Psoas muscle (tissue), 8 donors: ENCODE measurements around the gene SLC35A4. TPM values are rescaled to one million over a fixed set of nuclear protein-coding genes. Genes with fewer than 3 reads are reported as not detected.
A peak's percentile ranks its signal among the peaks of the same experiment; 100 is the strongest.

Experiments
- ATAC-seq, 4 donors: fragments of 200-7000 bp; cut with Tn5 transposase; one replicate each; pipeline ENCODE4 v1.9.1; 2020; ENCODE audit warnings: moderate library complexity in 3 of 4, mild to moderate bottlenecking in 2 of 4
- DNase-seq, 2 donors: peaks; one replicate each; pipeline ENCODE4 v3.0.0-alpha.2; 2020
- H3K27ac ChIP-seq: fragments of 200-600 bp; one replicate; pipeline ENCODE4 v1.8.0; 2022
- H3K27me3 ChIP-seq, 3 donors: fragments of 200-600 bp in 1 of 3; one replicate each; pipeline versions ENCODE4 v1.6.1 to v1.8.0; 2013 to 2022; ENCODE audit warnings: low read length in 2 of 3, mild to moderate bottlenecking in 2 of 3, moderate library complexity in 1 of 3; ENCODE audit not compliant: insufficient read depth in 3 of 3
- H3K36me3 ChIP-seq, 2 donors: fragments of 200-600 bp in 1 of 2; one replicate each; pipeline versions ENCODE4 v1.6.1 to v1.8.0; 2013 to 2022; ENCODE audit warnings: low read depth in 1 of 2, mild to moderate bottlenecking in 1 of 2, moderate library complexity in 1 of 2; ENCODE audit not compliant: insufficient read depth in 1 of 2
- H3K4me1 ChIP-seq: fragments of 200-600 bp; one replicate; pipeline ENCODE4 v1.8.0; 2022
- H3K4me3 ChIP-seq: fragments of 200-600 bp; one replicate; pipeline ENCODE4 v1.8.0; 2022; ENCODE audit warnings: mild to moderate bottlenecking
- H3K9me3 ChIP-seq: fragments of 200-600 bp; one replicate; pipeline ENCODE4 v1.8.0; 2022
- CTCF ChIP-seq: fragments of 200-600 bp; IDR thresholded peaks from one replicate; pipeline ENCODE4 v1.8.0; 2022; ENCODE audit warnings: antibody characterized with exemption
- WGBS, 3 donors: extraction: QIAGEN DNeasy Blood & Tissue Kit; methylation state at CpG; one replicate each; pipeline versions ENCODE4 v1.1.6 to v1.1.7; 2013; 5-methylcytosine and 5-hydroxymethylcytosine counted together
- intact Hi-C, 2 donors: fragments of 100-400 bp; cut with DNase I; formaldehyde crosslinking; loops; one replicate each; pipeline versions ENCODE4 v1.11.0 to v1.14.2; 2022
- polyA plus RNA-seq, 3 donors: library from polyadenylated mRNA; stranded (reverse); fragments of 200-250 nt; gene quantifications; one replicate each; pipeline ENCODE4 v1.2.3, GENCODE V29; 2013
- total RNA-seq, 4 donors: library from RNA; stranded (reverse); fragmentation: NEBNext Ultra II Directional in 2 of 4; extraction: Animal tissue kit (Norgen Biotek cat#: 25700) in 2 of 4; gene quantifications; one replicate each; pipeline versions ENCODE4 v1.2.1 to v1.2.4, GENCODE V29; 2021 to 2023
- donor health status: healthy with polysubstance abuse.
- donor health status: DM: no; HTN: no; CAD: no; lungs with moderate emphysema.
- donor health status: Bipolar disorder and iron deficiency.
- donor health status: healthy.
- donor health status: DM: yes; HTN: yes; CAD: no.
- donor health status: DM: no; HTN: no; CAD: no.
- donor health status: DM: no; HTN: no; CAD: no.
- donor health status: DM: yes; HTN: yes; CAD: no.

The SLC35A4 gene
- total and polyA plus RNA-seq, 7 donors = 49.9 to 149 (median 108) TPM

- Histone ChIP-seq H3K36me3 (peaks cover 4 to 41% of the 10 kb centered on the region in 2 donors), H3K27me3 (no peaks in the 10 kb centered on the region), H3K9me3 (no peaks in the 10 kb centered on the region), H3K4me3 (no peak overlapping the region), H3K4me1 (peaks cover 55% of the 10 kb centered on the region), H3K27ac (no peak overlapping the region)
- DNase-seq (no peak), ATAC-seq (no peak)
- WGBS, 3 donors = 79 to 84% (median 82%) methylated on average over 4 of the region's 4 CpGs
- no peak for TF ChIP-seq CTCF
- intact Hi-C loops = no loop called here
These were observed 12.8 kb upstream of the SLC35A4 start for GRCh38 chr5:140551872-140552271.

- H3K27ac ChIP-seq = peak overlapping the region; percentile 18
- H3K4me1 ChIP-seq = peaks cover 41% of the 10 kb centered on the region
- no peak for TF ChIP-seq CTCF
- H3K27me3 ChIP-seq = no peaks in the 10 kb centered on the region
- H3K9me3 ChIP-seq = no peaks in the 10 kb centered on the region
- WGBS, 3 donors = 76 to 81% (median 80%) methylated on average over 2 of the region's 2 CpGs
- intact Hi-C loops = no loop called here
- no peak overlapping the region for H3K4me3 ChIP-seq
- no peak for DNase-seq
- ATAC-seq = no peak
- peaks cover 4 to 48% of the 10 kb centered on the region in 2 donors for H3K36me3 ChIP-seq
These were observed 11.0 kb upstream of the SLC35A4 start for GRCh38 chr5:140553657-140554056.

DNA sequence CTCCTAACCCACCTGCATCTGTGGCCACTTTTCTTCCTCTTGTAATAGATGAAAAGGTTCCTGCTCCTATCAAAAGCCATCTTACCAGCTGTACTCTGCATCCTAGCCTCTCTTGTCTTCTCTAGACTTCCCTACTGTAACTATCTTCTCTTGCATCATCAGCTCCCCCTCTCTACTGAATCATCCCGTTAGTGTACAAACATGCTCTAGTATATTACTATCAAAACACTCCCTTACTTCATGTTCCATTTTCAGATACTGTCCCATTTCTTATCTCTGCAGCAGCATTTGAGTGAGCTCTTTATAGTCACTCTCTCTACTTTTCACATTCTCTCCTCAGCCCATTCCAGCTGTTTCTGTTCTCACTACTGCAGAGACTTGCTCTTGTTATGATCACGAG, 10.2 kb upstream of the SLC35A4 start:
- no peak overlapping the region for H3K4me3 ChIP-seq
- peaks cover 33% of the 10 kb centered on the region for H3K4me1 ChIP-seq
- no peak for TF ChIP-seq CTCF
- H3K27ac ChIP-seq = peak overlapping the region; percentile 66
- intact Hi-C loops = no loop called here
- H3K9me3 ChIP-seq = no peaks in the 10 kb centered on the region
- 52 to 68% (median 56%) methylated on average over 2 of the region's 2 CpGs for WGBS, 3 donors
- ATAC-seq (peak in 2 of 4 donors; percentile 16 to 36), DNase-seq (no peak)
- peaks cover 4 to 55% of the 10 kb centered on the region in 2 donors for H3K36me3 ChIP-seq
- no peaks in the 10 kb centered on the region for H3K27me3 ChIP-seq

DNA sequence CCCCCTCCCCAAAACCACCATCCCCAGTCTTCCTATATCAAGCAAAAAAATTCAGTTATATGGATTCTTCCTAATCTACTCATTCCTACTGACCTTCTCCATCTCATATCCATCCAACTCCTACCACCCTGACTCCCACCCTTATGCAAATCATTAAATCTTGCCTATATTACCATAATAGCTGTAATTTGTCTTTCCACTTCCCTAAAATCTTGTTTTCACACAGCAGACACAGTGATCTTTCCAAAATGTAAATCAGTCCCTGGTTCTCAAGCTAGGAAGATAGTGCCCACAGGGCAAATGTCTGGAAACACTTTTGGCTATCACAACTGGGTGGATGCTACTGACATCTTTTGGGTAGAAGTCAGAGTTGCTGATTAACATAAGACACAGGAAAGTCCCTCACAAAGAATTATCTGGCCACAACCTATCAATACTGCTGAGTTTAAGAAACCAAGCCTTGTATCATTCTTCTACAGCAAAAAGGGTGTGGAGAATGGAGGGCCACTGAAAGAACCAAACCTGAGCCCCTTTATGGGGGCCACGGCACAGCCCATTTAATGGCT, 8.8 kb upstream of the SLC35A4 start:
- TF ChIP-seq CTCF = no peak
- Histone ChIP-seq H3K27me3 (no peaks in the 10 kb centered on the region), H3K9me3 (no peaks in the 10 kb centered on the region), H3K36me3 (peaks cover 0 to 55% of the 10 kb centered on the region in 2 donors), H3K4me1 (peaks cover 21% of the 10 kb centered on the region), H3K27ac (peak overlapping the region; percentile 94), H3K4me3 (peak overlapping the region; percentile 86)
- intact Hi-C loops = no loop called here
- no peak for ATAC-seq
- no peak for DNase-seq
- 57 to 80% (median 61%) methylated on average over 1 of the region's 1 CpG for WGBS, 3 donors

DNA sequence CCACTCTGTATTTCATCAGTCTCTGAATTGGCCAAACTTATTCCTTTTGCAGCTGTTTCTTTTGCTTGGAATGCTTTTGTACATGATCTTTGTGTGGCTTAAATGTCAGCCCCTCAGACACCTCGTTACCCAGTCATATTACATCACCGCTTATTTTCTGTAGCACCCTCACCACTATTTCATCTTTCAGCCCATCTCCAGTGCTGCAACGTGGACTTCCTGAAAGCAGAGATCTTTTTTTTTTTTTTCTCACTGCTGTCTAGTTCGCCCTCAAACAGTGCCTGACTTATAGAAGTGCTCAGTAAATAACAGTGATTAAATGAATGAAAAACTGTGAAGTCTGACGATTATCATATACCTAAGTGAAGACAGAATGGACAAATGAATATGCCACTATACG, 8.2 kb upstream of the SLC35A4 start:
- 3 to 4% (median 3%) methylated on average over 6 of the region's 6 CpGs for WGBS, 3 donors
- intact Hi-C loops = no loop called here
- Histone ChIP-seq H3K36me3 (peaks cover 0 to 55% of the 10 kb centered on the region in 2 donors), H3K27ac (peak overlapping the region; percentile 94), H3K27me3 (no peaks in the 10 kb centered on the region), H3K4me3 (peak overlapping the region; percentile 86), H3K4me1 (peaks cover 21% of the 10 kb centered on the region), H3K9me3 (no peaks in the 10 kb centered on the region)
- peak in 2 of 4 donors; percentile 9 to 14 for ATAC-seq
- DNase-seq = no peak
- TF ChIP-seq CTCF = no peak
